Left colon (tissue), 2 donors: Measurements from ENCODE around the gene PRSS50. TPM values are rescaled to one million over a fixed set of nuclear protein-coding genes. Genes with fewer than 3 reads are reported as not detected.

Experiments used
- ATAC-seq: fragments of 200-7000 bp; cut with Tn5 transposase; one replicate; pipeline ENCODE4 v1.9.1; 2020; ENCODE audit warnings: mild to moderate bottlenecking, moderate library complexity
- DNase-seq, 2 donors: peaks; one replicate each; pipeline ENCODE4 v3.0.0-alpha.2; 2020
- intact Hi-C, 2 donors: fragments of 100-400 bp; cut with DNase I in 1 of 2; cut with micrococcal nuclease in 1 of 2; formaldehyde crosslinking; loops; one replicate each; pipeline versions ENCODE4 v1.11.2 to v1.14.0; 2022; cut with DNase I, micrococcal nuclease
- total RNA-seq, 2 donors: library from RNA; stranded (reverse); fragmentation: NEBNext Ultra II Directional; extraction: Animal tissue kit (Norgen Biotek cat#: 25700); gene quantifications; one replicate each; pipeline ENCODE4 v1.2.1, GENCODE V29; 2021
- donor health status: DM: no; HTN: no; CAD: no.
- donor health status: DM: yes; HTN: yes; CAD: no.

PRSS50 gene
- total RNA-seq, 2 donors from 2014 or later: not detected

- DNase-seq (peak in 1 of 2 donors; percentile 51), ATAC-seq (no peak)
- intact Hi-C loops: loop anchor here in 1 of 2 donors (10.0 kb wide), 1 partner anchor 205 kb away; no protein-coding TSS in a partner anchor
Observed at GRCh38 chr3:46699676-46700523, 17.8 kb downstream of the PRSS50 start.

GRCh38 chr3:46695962-46696894 lies 21.4 kb downstream of the PRSS50 start:
- ATAC-seq (no peak), DNase-seq (no peak)
- intact Hi-C loops: no loop called here

DNA sequence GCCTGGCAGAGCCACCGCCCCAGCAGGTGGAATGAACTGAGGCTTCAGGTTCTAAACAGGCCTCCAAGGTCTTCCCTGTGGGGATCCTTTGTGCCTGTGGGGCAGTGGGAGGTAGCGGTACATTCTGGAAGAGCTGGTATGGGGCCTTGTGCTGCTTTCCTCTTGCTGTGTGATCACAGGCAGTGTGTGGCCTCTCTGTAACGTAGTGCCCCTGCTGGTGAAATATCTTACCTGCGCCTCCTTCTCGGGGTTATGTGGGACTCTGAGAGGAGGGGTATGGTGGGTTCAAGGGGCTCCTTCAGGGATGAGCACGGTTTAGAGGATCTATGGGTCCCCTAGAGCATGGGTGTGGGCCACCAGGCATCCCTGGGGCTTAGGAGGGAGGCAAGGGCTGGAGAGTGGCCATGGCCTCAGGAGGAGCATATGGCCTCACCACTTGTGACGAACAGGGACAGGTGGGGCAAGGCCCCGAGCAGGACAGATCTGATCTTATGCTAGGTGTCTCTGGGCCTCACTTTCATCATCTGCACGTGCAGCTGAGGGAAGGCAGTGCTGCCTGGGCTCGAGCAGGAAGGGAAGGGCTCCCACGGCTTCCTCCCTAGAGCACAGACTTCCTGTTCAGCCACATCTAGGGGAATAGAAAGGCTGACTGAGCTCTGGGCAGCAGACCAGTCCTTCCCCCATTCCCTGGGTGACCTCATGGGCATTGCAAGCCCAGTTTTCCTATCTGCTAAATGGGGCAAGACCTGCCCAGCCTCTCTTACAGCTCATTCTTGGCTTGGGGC lies 22.3 kb downstream of the PRSS50 start:
- ATAC-seq (no peak), DNase-seq (peak; percentile 36 to 58)
- intact Hi-C loops: no loop called here

- DNase-seq: no peak
- no peak for ATAC-seq
- intact Hi-C loops: no loop called here
Observed at GRCh38 chr3:46694520-46694919, 23.1 kb downstream of the PRSS50 start.

GRCh38 chr3:46693892-46694226 lies 23.8 kb downstream of the PRSS50 start:
- no peak for DNase-seq
- intact Hi-C loops: no loop called here

DNA sequence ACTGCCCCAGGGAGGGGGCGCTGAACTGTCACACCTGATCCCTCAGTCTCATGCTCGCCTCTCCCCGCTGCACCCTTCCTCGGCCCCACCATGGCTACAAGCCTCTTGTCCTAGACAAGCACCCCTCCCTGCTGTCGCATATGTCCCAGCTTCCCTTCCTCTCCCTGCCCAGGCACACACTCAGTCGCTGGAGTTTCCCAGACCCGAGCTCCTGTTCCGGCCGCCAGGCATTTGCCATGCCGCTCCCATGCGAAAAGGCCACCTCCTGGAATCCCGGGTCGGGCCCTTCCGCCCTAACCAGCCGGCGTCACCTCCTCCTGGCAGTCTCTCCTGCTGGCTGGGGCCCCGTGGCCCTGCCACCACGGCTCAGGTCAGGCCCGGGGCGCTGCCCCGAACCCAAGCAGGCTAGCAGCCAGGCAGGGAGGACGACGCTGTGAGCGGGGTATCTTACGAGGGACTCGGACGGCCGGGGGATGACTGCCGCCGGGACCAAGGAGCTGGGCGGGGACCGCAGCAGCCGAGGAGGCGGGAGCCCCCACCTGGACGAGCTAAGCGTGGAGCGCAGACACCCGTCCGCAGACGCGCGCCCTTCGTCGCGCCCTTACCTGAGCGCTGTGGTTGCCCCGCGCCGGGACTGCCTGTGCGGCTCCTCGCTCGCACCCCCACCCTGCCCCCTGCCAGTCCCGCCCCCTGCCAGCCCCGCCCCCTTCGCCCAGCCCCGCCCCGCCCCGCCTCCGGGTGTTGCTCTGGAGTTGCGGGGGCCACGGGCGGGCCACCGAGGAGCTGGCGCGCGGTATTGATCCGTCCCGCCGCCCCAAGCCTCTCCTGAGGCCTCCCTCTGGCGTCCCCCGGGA lies 24.4 kb downstream of the PRSS50 start, which contains the start of gene ALS2CL:
TSS of gene ALS2CL (minus strand) at position 642 of the 854 bp plus-strand sequence. CDS start 4,239 bp downstream, outside the sequence.
- peak; percentile 69 to 80 for DNase-seq
- intact Hi-C loops: no loop called here
- peak; percentile 71 for ATAC-seq

More at GRCh38 chr3:46693892-46694226, 23.8 kb downstream of the PRSS50 start:
- no peak for ATAC-seq

GRCh38 chr3:46692566-46692990 lies 25.1 kb downstream of the PRSS50 start:
- DNase-seq (peak; percentile 89 to 95), ATAC-seq (peak; percentile 78)
- intact Hi-C loops: no loop called here

- intact Hi-C loops: no loop called here
- DNase-seq (peak; percentile 76 to 83), ATAC-seq (peak; percentile 61)
Observed at GRCh38 chr3:46690798-46691197, 26.9 kb downstream of the PRSS50 start.

GRCh38 chr3:46685446-46685845 lies 32.2 kb downstream of the PRSS50 start:
- ATAC-seq (no peak), DNase-seq (no peak)
- intact Hi-C loops: no loop called here

DNA sequence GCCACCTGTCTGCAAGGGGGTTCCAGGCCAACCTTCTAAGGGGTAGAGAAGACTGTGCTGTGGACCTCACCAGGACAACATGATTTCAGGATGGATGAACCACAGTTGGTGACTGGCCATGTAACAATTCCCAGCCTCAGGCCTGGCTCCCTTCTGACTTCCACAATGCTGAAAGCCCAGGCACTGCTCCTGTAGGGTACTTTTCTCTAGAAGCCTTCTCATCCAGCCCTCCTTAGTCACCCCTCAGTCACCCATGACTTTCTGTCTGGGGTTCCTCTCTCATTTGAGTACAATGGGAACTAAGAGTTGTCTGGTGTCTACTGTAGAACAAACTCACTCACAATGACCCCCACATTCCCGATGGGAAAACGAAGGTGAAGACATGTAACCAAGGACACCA lies 32.8 kb downstream of the PRSS50 start:
- DNase-seq (no peak), ATAC-seq (no peak)
- intact Hi-C loops: no loop called here

DNA sequence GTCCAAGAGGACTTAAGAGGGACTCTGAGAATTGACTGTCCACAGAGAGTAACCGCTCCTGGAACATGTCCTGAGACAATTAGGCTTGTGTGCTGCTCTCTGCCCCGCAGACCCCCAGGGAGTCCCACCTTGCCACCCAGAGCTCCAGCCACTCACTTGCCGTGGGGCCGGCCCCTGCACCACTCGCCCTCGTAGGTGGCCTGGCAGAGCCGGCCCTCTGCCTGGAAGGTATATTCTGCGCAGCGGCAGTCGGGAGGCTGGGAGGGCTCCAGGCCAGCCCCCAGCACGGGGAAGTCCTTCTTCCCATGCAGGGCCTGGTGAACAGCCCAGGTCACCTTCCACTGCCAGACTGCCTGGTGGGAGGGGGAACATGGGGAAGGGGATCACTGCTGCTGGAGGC lies 34.7 kb downstream of the PRSS50 start:
- no peak for DNase-seq
- no peak for ATAC-seq
- intact Hi-C loops: no loop called here

DNA sequence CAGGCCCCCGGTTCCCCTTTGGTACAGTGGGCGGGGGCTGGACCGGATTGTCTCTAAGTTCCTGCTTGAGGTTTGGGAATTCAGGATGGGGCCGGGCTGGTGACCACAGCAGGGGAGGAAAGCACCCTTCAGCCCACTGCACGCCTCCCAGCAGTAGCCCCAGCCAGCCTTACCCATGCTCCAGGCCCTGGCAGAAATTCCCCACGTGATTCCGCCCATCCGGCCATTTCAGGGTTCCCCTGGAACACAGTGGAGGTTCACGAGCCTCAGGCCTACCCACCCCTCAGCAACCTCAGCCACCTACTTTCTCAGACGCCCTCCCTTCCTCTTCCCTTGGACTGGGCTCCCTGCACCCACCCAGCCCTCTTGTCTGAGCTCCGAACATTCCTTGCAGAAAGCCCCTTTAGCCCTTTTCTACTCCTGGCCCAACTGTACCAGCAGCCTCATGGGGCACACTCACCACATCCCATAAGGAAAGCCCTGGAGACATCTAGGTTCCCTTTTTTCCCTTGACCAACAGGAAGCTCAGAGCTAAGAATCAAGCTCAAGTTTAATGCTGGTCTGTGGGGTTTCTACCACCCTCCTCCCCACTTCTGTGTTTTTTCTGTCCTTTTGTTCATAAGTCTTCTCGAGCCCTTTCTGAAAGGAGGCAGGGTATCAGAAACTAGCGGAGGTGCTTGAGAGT lies 35.7 kb downstream of the PRSS50 start:
- intact Hi-C loops: no loop called here
- ATAC-seq (no peak), DNase-seq (no peak)

DNA sequence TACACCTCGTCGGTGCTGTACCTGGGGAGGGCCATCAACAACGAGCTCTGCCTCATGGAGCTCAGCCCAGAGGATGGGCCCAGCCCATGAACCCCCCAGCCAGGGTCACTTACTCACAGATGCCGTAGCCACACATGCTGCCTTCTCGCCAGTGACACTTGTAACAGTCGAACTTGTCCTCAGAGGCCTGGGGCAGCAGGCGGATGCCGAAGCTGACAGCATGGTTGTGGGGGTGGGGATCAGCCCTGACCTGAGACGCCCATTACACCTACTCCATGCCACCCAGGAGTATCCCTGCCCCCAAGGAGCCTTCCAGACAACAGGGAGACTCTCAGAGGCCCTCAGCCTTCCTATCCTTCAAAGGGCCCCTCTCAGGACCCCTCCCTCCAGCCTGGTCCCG lies 36.3 kb downstream of the PRSS50 start:
- no peak for DNase-seq
- no peak for ATAC-seq
- intact Hi-C loops: no loop called here

DNA sequence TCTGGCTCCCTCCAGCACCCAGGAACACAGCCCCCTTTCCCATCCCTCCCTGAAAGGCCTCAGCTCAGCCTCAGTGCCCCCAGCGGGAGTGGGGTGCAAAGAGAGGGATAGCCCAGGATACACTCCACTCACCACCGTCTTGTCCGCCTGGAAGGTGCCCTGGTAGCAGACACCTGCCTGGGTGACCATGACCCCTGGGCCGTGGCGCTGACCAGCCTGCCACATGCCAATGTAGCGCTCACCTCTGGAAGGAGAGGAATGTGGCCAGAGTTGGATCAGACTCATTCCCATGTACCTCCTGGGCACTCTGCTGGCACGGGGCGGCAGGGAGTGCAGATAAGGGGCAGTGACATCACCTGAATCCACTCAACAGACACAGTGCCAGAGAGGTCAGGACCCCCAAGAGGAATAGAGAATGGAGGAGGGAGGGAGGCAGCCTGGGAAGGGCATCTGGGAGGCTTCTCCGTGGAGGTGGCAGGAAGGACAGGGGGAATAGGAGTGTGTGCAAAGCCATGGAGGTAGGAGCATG lies 37.3 kb downstream of the PRSS50 start:
- intact Hi-C loops: no loop called here
- no peak for DNase-seq
- no peak for ATAC-seq

- no peak for ATAC-seq
- no peak for DNase-seq
- intact Hi-C loops: no loop called here
Observed at GRCh38 chr3:46679681-46680080, 38.0 kb downstream of the PRSS50 start.

DNA sequence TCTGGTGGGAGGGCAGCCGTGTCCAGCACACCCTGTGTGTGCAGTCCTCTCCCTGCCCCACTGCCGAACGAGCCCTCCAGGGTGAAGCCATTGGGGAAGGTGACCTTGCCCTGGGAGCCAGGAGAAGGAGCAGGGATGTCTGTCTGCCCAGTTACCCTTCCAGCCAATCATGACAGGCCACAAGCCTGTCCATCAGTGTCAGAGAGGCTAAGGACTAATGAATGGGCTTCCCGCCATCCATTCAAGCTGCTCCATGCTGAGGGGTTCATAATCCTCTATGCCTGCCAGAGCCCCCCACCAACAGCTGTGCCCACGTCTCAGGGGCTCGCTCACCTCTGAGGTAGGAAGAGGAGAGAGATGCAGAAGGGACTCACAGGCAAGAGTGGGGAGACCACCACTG lies 39.4 kb downstream of the PRSS50 start:
- ATAC-seq: no peak
- DNase-seq: no peak
- intact Hi-C loops: no loop called here

- intact Hi-C loops: no loop called here
- DNase-seq (peak in 1 of 2 donors; percentile 42), ATAC-seq (peak; percentile 23)
Observed at GRCh38 chr3:46677411-46677726, 40.3 kb downstream of the PRSS50 start.
